Epidermal melanocyte (primary cell): Measurements from ENCODE around the gene GALNT18.

Source experiments
- DNase-seq: peaks from one replicate; pipeline ENCODE4 v3.0.0; 2011; ENCODE audit warnings: low spot score; ENCODE audit not compliant: insufficient read length

The GALNT18 gene

GRCh38 chr11:11280826-11281225 is 341.0 kb downstream of the GALNT18 start:
- no peak for DNase-seq

GRCh38 chr11:11279956-11280689 is 341.7 kb downstream of the GALNT18 start:
- no peak for DNase-seq

- DNase-seq = no peak
These were observed 349.6 kb downstream of the GALNT18 start for GRCh38 chr11:11272254-11272653.

- no peak for DNase-seq
These were observed 351.5 kb downstream of the GALNT18 start for GRCh38 chr11:11270236-11270775.

GRCh38 chr11:11268706-11269105 is 353.1 kb downstream of the GALNT18 start:
- no peak for DNase-seq

- no peak for DNase-seq
These were observed 353.7 kb downstream of the GALNT18 start for GRCh38 chr11:11268119-11268518.

- DNase-seq = no peak
These were observed 354.5 kb downstream of the GALNT18 start for GRCh38 chr11:11267312-11267711.

GRCh38 chr11:11265994-11266606 is 355.7 kb downstream of the GALNT18 start:
- no peak for DNase-seq

GRCh38 chr11:11265320-11265719 is 356.5 kb downstream of the GALNT18 start:
- no peak for DNase-seq

GRCh38 chr11:11263238-11264005 is 358.4 kb downstream of the GALNT18 start:
- no peak for DNase-seq

- no peak for DNase-seq
These were observed 359.5 kb downstream of the GALNT18 start for GRCh38 chr11:11262171-11262920.

GRCh38 chr11:11261629-11262028 is 360.2 kb downstream of the GALNT18 start:
- no peak for DNase-seq

- no peak for DNase-seq
These were observed 360.9 kb downstream of the GALNT18 start for GRCh38 chr11:11260903-11261302.

GRCh38 chr11:11253995-11254394 is 367.8 kb downstream of the GALNT18 start:
- no peak for DNase-seq

- DNase-seq = no peak
These were observed 368.3 kb downstream of the GALNT18 start for GRCh38 chr11:11253497-11253896.

- DNase-seq = no peak
These were observed 369.4 kb downstream of the GALNT18 start for GRCh38 chr11:11252403-11252802.

- no peak for DNase-seq
These were observed 370.3 kb downstream of the GALNT18 start for GRCh38 chr11:11251394-11251970.

- no peak for DNase-seq
These were observed 371.3 kb downstream of the GALNT18 start for GRCh38 chr11:11250470-11250869.

GRCh38 chr11:11247576-11247975 is 374.2 kb downstream of the GALNT18 start:
- DNase-seq = no peak

GRCh38 chr11:11247086-11247485 is 374.7 kb downstream of the GALNT18 start:
- no peak for DNase-seq

GRCh38 chr11:11246166-11246565 is 375.6 kb downstream of the GALNT18 start:
- DNase-seq = no peak
